ENCODE results near the gene PSMD9.

DNA sequence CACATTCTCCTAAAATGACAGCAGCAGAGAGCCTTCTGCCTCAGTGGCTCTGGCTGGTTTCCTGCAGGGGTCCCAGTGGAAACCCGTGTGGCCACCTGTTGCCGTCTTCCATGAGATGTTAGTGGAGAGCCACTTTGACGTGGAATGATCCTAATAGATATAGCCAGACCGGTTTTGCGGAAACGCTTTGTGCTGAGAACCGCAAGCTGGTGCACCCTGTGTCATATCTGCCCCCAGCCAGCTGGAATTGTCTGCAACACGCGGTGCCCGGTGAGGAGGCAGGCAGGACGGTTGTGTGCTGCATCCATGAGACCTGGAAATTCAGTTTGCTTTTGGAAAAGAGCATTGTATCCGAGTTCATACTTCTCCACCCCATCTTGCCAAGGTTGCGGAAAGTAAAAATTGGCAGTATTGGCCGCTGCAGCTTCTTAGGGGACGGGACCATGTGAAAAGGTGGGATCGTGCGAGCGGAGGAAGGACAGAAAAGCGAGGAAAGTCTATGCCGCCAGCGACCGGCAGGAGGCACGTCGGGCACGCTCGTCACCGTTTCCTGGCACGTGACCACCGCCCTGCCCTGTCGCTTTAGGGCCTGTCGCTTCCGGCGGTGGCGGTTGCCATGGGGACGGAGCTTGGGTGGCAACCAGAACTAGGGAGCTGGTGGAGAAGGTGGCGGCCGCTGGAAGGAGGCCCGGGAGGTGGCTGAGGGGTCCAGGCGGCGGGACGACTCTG lies 29.5 kb downstream of the PSMD9 start, which contains the start of gene CFAP251:
- TF ChIP-seq EZH2 (IDR thresholded peaks at IDR 0.05; ENCODE audit: insufficient read depth, poor library complexity, severe bottlenecking) (no peak), EZH2phosphoT487 (IDR thresholded peaks at IDR 0.05; ENCODE audit: insufficient read depth, low read depth) (no peak)

Data from GM23248 (cell line).